Measurements from ENCODE around the gene SHROOM3.

The SHROOM3 gene

GRCh38 chr4:76708971-76709771 lies 274.1 kb downstream of the SHROOM3 start:
- H3K4me1 ChIP-seq (ENCODE audit: control insufficient read depth in 1 of 2, insufficient read depth in 1 of 2, low read depth in 1 of 2, low read length in 1 of 2): no peaks in the 10 kb centered on the region
- H3K4me3 ChIP-seq (ENCODE audit: low read depth in 1 of 2, low read length in 1 of 2): no peak overlapping the region

GRCh38 chr4:76709772-76710090 lies 274.7 kb downstream of the SHROOM3 start:
- Histone ChIP-seq H3K9me3 (no peaks in the 10 kb centered on the region), H3K27me3 (no peaks in the 10 kb centered on the region), H3K4me1 (ENCODE audit: control insufficient read depth in 1 of 2, insufficient read depth in 1 of 2, low read depth in 1 of 2, low read length in 1 of 2) (no peaks in the 10 kb centered on the region), H3K27ac (no peak overlapping the region), H3K36me3 (no peaks in the 10 kb centered on the region), H3K4me3 (ENCODE audit: low read depth in 1 of 2, low read length in 1 of 2) (no peak overlapping the region)
- TF ChIP-seq CTCF (IDR thresholded peaks at IDR 0.05): no peak

More at GRCh38 chr4:76708971-76709771, 274.1 kb downstream of the SHROOM3 start:
- H3K9me3 ChIP-seq: no peaks in the 10 kb centered on the region
- TF ChIP-seq CTCF (IDR thresholded peaks at IDR 0.05): no peak
- no peaks in the 10 kb centered on the region for H3K36me3 ChIP-seq
- H3K27me3 ChIP-seq: no peaks in the 10 kb centered on the region
- no peak overlapping the region for H3K27ac ChIP-seq

GRCh38 chr4:76712564-76712963 lies 277.5 kb downstream of the SHROOM3 start:
- no peak overlapping the region for H3K27ac ChIP-seq

GRCh38 chr4:76714226-76714625 lies 279.2 kb downstream of the SHROOM3 start:
- Histone ChIP-seq H3K4me1 (ENCODE audit: control insufficient read depth in 1 of 2, insufficient read depth in 1 of 2, low read depth in 1 of 2, low read length in 1 of 2) (no peaks in the 10 kb centered on the region), H3K9me3 (no peaks in the 10 kb centered on the region), H3K36me3 (no peaks in the 10 kb centered on the region), H3K4me3 (ENCODE audit: low read depth in 1 of 2, low read length in 1 of 2) (no peak overlapping the region), H3K27ac (no peak overlapping the region), H3K27me3 (no peaks in the 10 kb centered on the region)
- no peak for TF ChIP-seq CTCF (IDR thresholded peaks at IDR 0.05)

More at GRCh38 chr4:76712564-76712963, 277.5 kb downstream of the SHROOM3 start:
- Histone ChIP-seq H3K9me3 (no peaks in the 10 kb centered on the region), H3K4me3 (ENCODE audit: low read depth in 1 of 2, low read length in 1 of 2) (no peak overlapping the region), H3K4me1 (ENCODE audit: control insufficient read depth in 1 of 2, insufficient read depth in 1 of 2, low read depth in 1 of 2, low read length in 1 of 2) (no peaks in the 10 kb centered on the region), H3K27me3 (no peaks in the 10 kb centered on the region), H3K36me3 (no peaks in the 10 kb centered on the region)
- no peak for TF ChIP-seq CTCF (IDR thresholded peaks at IDR 0.05)

- Histone ChIP-seq H3K4me1 (ENCODE audit: control insufficient read depth in 1 of 2, insufficient read depth in 1 of 2, low read depth in 1 of 2, low read length in 1 of 2) (no peaks in the 10 kb centered on the region), H3K9me3 (no peaks in the 10 kb centered on the region), H3K27ac (no peak overlapping the region), H3K4me3 (ENCODE audit: low read depth in 1 of 2, low read length in 1 of 2) (no peak overlapping the region), H3K27me3 (no peaks in the 10 kb centered on the region), H3K36me3 (no peaks in the 10 kb centered on the region)
- TF ChIP-seq CTCF (IDR thresholded peaks at IDR 0.05): no peak
These were observed 281.0 kb downstream of the SHROOM3 start for GRCh38 chr4:76716020-76716419.
